ENCODE data around the gene LDOC1. TPM values are rescaled to one million over a fixed set of nuclear protein-coding genes. Genes with fewer than 3 reads are reported as not detected.

Gene LDOC1
- total and polyA plus RNA-seq, 2 experiments from 2014 or later, result 12.4 to 93.6 TPM

DNA sequence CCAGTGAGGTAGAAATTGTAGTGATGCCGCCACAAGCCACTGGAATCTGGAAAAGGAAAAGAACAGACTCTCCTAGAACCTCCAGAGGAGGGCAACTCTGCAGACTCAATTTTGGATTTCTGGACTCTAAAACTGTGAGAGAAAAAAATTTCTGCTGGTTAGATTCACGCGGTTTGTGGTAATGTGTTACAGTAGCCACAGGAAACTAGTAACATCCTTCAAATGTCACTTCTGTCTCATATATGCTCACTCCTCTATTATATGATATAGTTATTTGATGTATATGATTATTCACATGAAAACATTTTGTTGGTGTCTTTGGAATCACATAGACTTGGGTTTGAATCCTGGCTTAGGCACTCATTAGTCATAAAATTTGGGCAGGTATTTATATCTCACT, 18.8 kb downstream of the LDOC1 start:
- Mint-ChIP-seq H3K4me3 (no peak overlapping the region), H3K4me1 (no peaks in the 10 kb centered on the region), H3K27me3 (ENCODE audit: insufficient read depth, low read depth, poor library complexity) (no peaks in the 10 kb centered on the region), H3K27ac (no peak overlapping the region), H3K9me3 (peaks cover 26% of the 10 kb centered on the region), H3K36me3 (ENCODE audit: low read depth) (peaks cover 9% of the 10 kb centered on the region)
- ATAC-seq (no peak), DNase-seq (ENCODE audit: low spot score) (no peak)
- Histone ChIP-seq H4K20me1 (replicated peaks; ENCODE audit: insufficient read depth) (no peaks in the 10 kb centered on the region), H3K4me2 (no peak overlapping the region), H3F3A (replicated peaks; ENCODE audit: low read depth) (no peaks in the 10 kb centered on the region), H3K27me3 (ENCODE audit: insufficient read depth) (no peaks in the 10 kb centered on the region), H3K36me3 (ENCODE audit: insufficient read depth) (no peaks in the 10 kb centered on the region), H2AFZ (no peak overlapping the region), H3K4me3 (no peak overlapping the region), H3K4me1 (ENCODE audit: insufficient read depth) (no peaks in the 10 kb centered on the region; the same call in 1 of the 2 replicates), H3K27ac (ENCODE audit: low read depth) (no peak overlapping the region), H3K9me2 (ENCODE audit: insufficient read depth) (no peaks in the 10 kb centered on the region), H3K79me2 (replicated peaks; ENCODE audit: insufficient read depth) (no peaks in the 10 kb centered on the region)
- TF ChIP-seq NANOG (IDR thresholded peaks at IDR 0.05; ENCODE audit: borderline replicate concordance), result no peak
- TF ChIP-seq, protein P1, sequence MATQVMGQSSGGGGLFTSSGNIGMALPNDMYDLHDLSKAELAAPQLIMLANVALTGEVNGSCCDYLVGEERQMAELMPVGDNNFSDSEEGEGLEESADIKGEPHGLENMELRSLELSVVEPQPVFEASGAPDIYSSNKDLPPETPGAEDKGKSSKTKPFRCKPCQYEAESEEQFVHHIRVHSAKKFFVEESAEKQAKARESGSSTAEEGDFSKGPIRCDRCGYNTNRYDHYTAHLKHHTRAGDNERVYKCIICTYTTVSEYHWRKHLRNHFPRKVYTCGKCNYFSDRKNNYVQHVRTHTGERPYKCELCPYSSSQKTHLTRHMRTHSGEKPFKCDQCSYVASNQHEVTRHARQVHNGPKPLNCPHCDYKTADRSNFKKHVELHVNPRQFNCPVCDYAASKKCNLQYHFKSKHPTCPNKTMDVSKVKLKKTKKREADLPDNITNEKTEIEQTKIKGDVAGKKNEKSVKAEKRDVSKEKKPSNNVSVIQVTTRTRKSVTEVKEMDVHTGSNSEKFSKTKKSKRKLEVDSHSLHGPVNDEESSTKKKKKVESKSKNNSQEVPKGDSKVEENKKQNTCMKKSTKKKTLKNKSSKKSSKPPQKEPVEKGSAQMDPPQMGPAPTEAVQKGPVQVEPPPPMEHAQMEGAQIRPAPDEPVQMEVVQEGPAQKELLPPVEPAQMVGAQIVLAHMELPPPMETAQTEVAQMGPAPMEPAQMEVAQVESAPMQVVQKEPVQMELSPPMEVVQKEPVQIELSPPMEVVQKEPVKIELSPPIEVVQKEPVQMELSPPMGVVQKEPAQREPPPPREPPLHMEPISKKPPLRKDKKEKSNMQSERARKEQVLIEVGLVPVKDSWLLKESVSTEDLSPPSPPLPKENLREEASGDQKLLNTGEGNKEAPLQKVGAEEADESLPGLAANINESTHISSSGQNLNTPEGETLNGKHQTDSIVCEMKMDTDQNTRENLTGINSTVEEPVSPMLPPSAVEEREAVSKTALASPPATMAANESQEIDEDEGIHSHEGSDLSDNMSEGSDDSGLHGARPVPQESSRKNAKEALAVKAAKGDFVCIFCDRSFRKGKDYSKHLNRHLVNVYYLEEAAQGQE (IDR thresholded peaks at IDR 0.05; ENCODE audit: unreplicated experiment), result no peak
- no peak for TF ChIP-seq ZNF114 (CRISPR knock-in tag; IDR thresholded peaks at IDR 0.05)
- TF ChIP-seq ETS1 (IDR thresholded peaks at IDR 0.05), result no peak
- TF ChIP-seq ZNF462 (CRISPR knock-in tag; IDR thresholded peaks at IDR 0.05), result no peak
- no peak for TF ChIP-seq POLR2AphosphoS5 (IDR thresholded peaks at IDR 0.05; ENCODE audit: low read depth)
- TF ChIP-seq CREB1 (CRISPR knock-in tag; IDR thresholded peaks at IDR 0.05; ENCODE audit: low read depth), result no peak
- TF ChIP-seq ZNF331 (CRISPR knock-in tag; IDR thresholded peaks at IDR 0.05; ENCODE audit: low read depth), result no peak
- TF ChIP-seq EZH2 (IDR thresholded peaks at IDR 0.05; ENCODE audit: low read depth, unreplicated experiment), result no peak
- no peak for TF ChIP-seq JUNB (IDR thresholded peaks at IDR 0.05; ENCODE audit: unreplicated experiment)
- TF ChIP-seq STAT1 (IDR thresholded peaks at IDR 0.05; ENCODE audit: unreplicated experiment), result no peak
- TF ChIP-seq, protein P2, sequence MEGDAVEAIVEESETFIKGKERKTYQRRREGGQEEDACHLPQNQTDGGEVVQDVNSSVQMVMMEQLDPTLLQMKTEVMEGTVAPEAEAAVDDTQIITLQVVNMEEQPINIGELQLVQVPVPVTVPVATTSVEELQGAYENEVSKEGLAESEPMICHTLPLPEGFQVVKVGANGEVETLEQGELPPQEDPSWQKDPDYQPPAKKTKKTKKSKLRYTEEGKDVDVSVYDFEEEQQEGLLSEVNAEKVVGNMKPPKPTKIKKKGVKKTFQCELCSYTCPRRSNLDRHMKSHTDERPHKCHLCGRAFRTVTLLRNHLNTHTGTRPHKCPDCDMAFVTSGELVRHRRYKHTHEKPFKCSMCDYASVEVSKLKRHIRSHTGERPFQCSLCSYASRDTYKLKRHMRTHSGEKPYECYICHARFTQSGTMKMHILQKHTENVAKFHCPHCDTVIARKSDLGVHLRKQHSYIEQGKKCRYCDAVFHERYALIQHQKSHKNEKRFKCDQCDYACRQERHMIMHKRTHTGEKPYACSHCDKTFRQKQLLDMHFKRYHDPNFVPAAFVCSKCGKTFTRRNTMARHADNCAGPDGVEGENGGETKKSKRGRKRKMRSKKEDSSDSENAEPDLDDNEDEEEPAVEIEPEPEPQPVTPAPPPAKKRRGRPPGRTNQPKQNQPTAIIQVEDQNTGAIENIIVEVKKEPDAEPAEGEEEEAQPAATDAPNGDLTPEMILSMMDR (conservative IDR thresholded peaks at IDR 0.05; ENCODE audit: low read depth in 2 of 2), result no peak
- TF ChIP-seq EZH2phosphoT487 (IDR thresholded peaks at IDR 0.05; ENCODE audit: unreplicated experiment), result no peak
